Measurements from ENCODE around the gene PEDS1.

- TF ChIP-seq ZBTB49 (tag by site-specific recombination; IDR thresholded peaks at IDR 0.05; ENCODE audit: low read depth) (no peak), ZBTB7A (tag by site-specific recombination; IDR thresholded peaks at IDR 0.05; ENCODE audit: low read depth) (no peak), CTCF (tag by site-specific recombination; IDR thresholded peaks at IDR 0.05) (no peak), PBX3 (CRISPR knock-in tag; IDR thresholded peaks at IDR 0.05) (no peak), ZNF274 (IDR thresholded peaks at IDR 0.05; ENCODE audit: low read length) (no peak), ZNF274 (tag by site-specific recombination; IDR thresholded peaks at IDR 0.05; ENCODE audit: borderline replicate concordance) (no peak), ZNF146 (tag by site-specific recombination; IDR thresholded peaks at IDR 0.05) (no peak), YY1 (tag by site-specific recombination; IDR thresholded peaks at IDR 0.05) (peak; percentile 62), ZSCAN16 (tag by site-specific recombination; IDR thresholded peaks at IDR 0.05) (no peak)
Measured at GRCh38 chr20:50192364-50193198, 39.1 kb upstream of the PEDS1 start.
